H9 (cell line): ENCODE results near the gene REC114. TPM values are rescaled to one million over a fixed set of nuclear protein-coding genes. Genes with fewer than 3 reads are reported as not detected.

Source experiments
- DNase-seq: peaks from one replicate; pipeline ENCODE4 v3.0.0-alpha.2; 2017
- H2AFZ ChIP-seq: one replicate; pipeline ENCODE4 v1.6.1; 2013; ENCODE audit warnings: mild to moderate bottlenecking, low read length, control low read depth, moderate library complexity
- H2AK5ac ChIP-seq: 2 replicates; pipeline ENCODE4 v1.6.1; 2013; ENCODE audit warnings: low read length, control low read depth, mixed read lengths; ENCODE audit not compliant: insufficient read length
- H2BK120ac ChIP-seq: one replicate; pipeline ENCODE4 v1.6.1; 2013; ENCODE audit warnings: low read depth, mild to moderate bottlenecking, low read length, control low read depth, inconsistent platforms; ENCODE audit not compliant: poor library complexity, severe bottlenecking
- H2BK12ac ChIP-seq: 2 replicates; pipeline ENCODE4 v1.6.1; 2013; ENCODE audit warnings: low read length, control low read depth, mixed read lengths, low read depth; ENCODE audit not compliant: insufficient read length
- H2BK15ac ChIP-seq: 2 replicates; pipeline ENCODE4 v1.6.1; 2013; ENCODE audit warnings: low read depth, low read length, control low read depth
- H2BK20ac ChIP-seq: one replicate; pipeline ENCODE4 v1.6.1; 2013; ENCODE audit warnings: low read depth, mild to moderate bottlenecking, low read length, control low read depth, inconsistent platforms; ENCODE audit not compliant: poor library complexity, severe bottlenecking
- H2BK5ac ChIP-seq: 2 replicates; pipeline ENCODE4 v1.6.1; 2013; ENCODE audit warnings: low read length, control low read depth, mixed read lengths; ENCODE audit not compliant: insufficient read length
- H3K14ac ChIP-seq: 2 replicates; pipeline ENCODE4 v1.6.1; 2013; ENCODE audit warnings: low read length, control low read depth; ENCODE audit not compliant: insufficient read depth
- H3K18ac ChIP-seq: 2 replicates; pipeline ENCODE4 v1.6.1; 2013; ENCODE audit warnings: low read depth, mild to moderate bottlenecking, mixed read lengths, low read length, control low read depth; ENCODE audit not compliant: insufficient read length
- H3K23ac ChIP-seq: 2 replicates; pipeline ENCODE4 v1.6.1; 2013; ENCODE audit warnings: low read length, control low read depth, mixed read lengths, low read depth; ENCODE audit not compliant: insufficient read length
- H3K23me2 ChIP-seq: 2 replicates; pipeline ENCODE4 v1.6.1; 2013; ENCODE audit warnings: low read depth, mild to moderate bottlenecking, mixed read lengths, low read length, control low read depth; ENCODE audit not compliant: insufficient read length, poor library complexity, severe bottlenecking
- H3K27ac ChIP-seq: 2 replicates; pipeline ENCODE4 v1.5.1; 2013; ENCODE audit warnings: low read length, control low read depth, mixed read lengths, low read depth; ENCODE audit not compliant: insufficient read length
- H3K27me3 ChIP-seq: 2 replicates; pipeline ENCODE4 v1.6.1; 2013; ENCODE audit warnings: low read length, control low read depth, inconsistent platforms; ENCODE audit not compliant: insufficient read depth
- H3K4ac ChIP-seq: 2 replicates; pipeline ENCODE4 v1.6.1; 2013; ENCODE audit warnings: low read depth, mild to moderate bottlenecking, control low read depth, inconsistent platforms, low read length, moderate library complexity
- H3K4me1 ChIP-seq: 2 replicates; pipeline ENCODE4 v1.6.1; 2013; ENCODE audit warnings: low read length, control low read depth, inconsistent platforms; ENCODE audit not compliant: insufficient read depth
- H3K4me2 ChIP-seq: 2 replicates; pipeline ENCODE4 v1.6.1; 2013; ENCODE audit warnings: low read length, control low read depth, mixed read lengths; ENCODE audit not compliant: insufficient read length, insufficient read depth
- H3K56ac ChIP-seq: 2 replicates; pipeline ENCODE4 v1.6.1; 2013; ENCODE audit warnings: low read depth, mild to moderate bottlenecking, mixed read lengths, low read length, control low read depth; ENCODE audit not compliant: insufficient read length
- H3K79me1 ChIP-seq: 2 replicates; pipeline ENCODE4 v1.6.1; 2013; ENCODE audit warnings: low read depth, mild to moderate bottlenecking, moderate library complexity, low read length, control low read depth, inconsistent platforms; ENCODE audit not compliant: insufficient read depth, poor library complexity, severe bottlenecking
- H3K79me2 ChIP-seq: 2 replicates; pipeline ENCODE4 v1.6.1; 2013; ENCODE audit warnings: low read length, control low read depth, inconsistent platforms; ENCODE audit not compliant: insufficient read depth
- H3K9ac ChIP-seq: 2 replicates; pipeline ENCODE4 v1.6.1; 2013; ENCODE audit warnings: low read length, control low read depth, mixed read lengths; ENCODE audit not compliant: insufficient read length; ENCODE audit errors: extremely low read depth
- H3K9me3 ChIP-seq: one replicate; pipeline ENCODE4 v1.6.1; 2013; ENCODE audit warnings: low read depth, low read length, inconsistent platforms; ENCODE audit not compliant: control insufficient read depth
- H3T11ph ChIP-seq: one replicate; pipeline ENCODE4 v1.6.1; 2013; ENCODE audit warnings: mild to moderate bottlenecking, low read length, control low read depth, inconsistent platforms
- H4K20me1 ChIP-seq: one replicate; pipeline ENCODE4 v1.6.1; 2013; ENCODE audit not compliant: control insufficient read depth, insufficient read length, insufficient read depth
- H4K5ac ChIP-seq: 2 replicates; pipeline ENCODE4 v1.6.1; 2013; ENCODE audit warnings: low read depth, mild to moderate bottlenecking, mixed read lengths, low read length, control low read depth; ENCODE audit not compliant: insufficient read length
- H4K8ac ChIP-seq: replicated peaks from 2 replicates; pipeline ENCODE4 v1.6.1; 2013; ENCODE audit warnings: low read length, control low read depth, mixed read lengths, low read depth; ENCODE audit not compliant: insufficient read length
- H4K91ac ChIP-seq: 2 replicates; pipeline ENCODE4 v1.6.1; 2013; ENCODE audit warnings: low read depth, mild to moderate bottlenecking, moderate library complexity, mixed read lengths, low read length, control low read depth; ENCODE audit not compliant: insufficient read length
- H3K27ac Mint-ChIP-seq, 3 experiments: 2 replicates in 2 of 3; 3 replicates in 1 of 3; pipeline ENCODE4 v1.8.0; 2020 to 2021; ENCODE audit warnings: mixed read lengths in 3 of 3, mild to moderate bottlenecking in 1 of 3, moderate library complexity in 1 of 3
- H3K27me3 Mint-ChIP-seq: 2 replicates; pipeline ENCODE4 v1.8.0; 2021; ENCODE audit warnings: low read depth, mild to moderate bottlenecking, moderate library complexity, mixed read lengths
- H3K36me3 Mint-ChIP-seq, 3 experiments: 2 replicates in 2 of 3; 3 replicates in 1 of 3; pipeline ENCODE4 v1.8.0; 2020 to 2021; ENCODE audit warnings: low read depth in 3 of 3, mixed read lengths in 3 of 3; ENCODE audit not compliant: insufficient read depth in 1 of 3
- H3K4me1 Mint-ChIP-seq, 2 experiments: 2 replicates each; pipeline ENCODE4 v1.8.0; 2020; ENCODE audit warnings: mixed read lengths in 2 of 2
- H3K4me3 Mint-ChIP-seq, 2 experiments: 2 replicates in 1 of 2; 3 replicates in 1 of 2; pipeline ENCODE4 v1.8.0; 2020 to 2021; ENCODE audit warnings: mild to moderate bottlenecking in 2 of 2, mixed read lengths in 2 of 2, moderate library complexity in 1 of 2
- H3K9me3 Mint-ChIP-seq, 2 experiments: 2 replicates in 1 of 2; 3 replicates in 1 of 2; pipeline ENCODE4 v1.8.0; 2020; ENCODE audit warnings: mild to moderate bottlenecking in 2 of 2, mixed read lengths in 2 of 2, moderate library complexity in 1 of 2
- WGBS: extraction: QIAGEN DNeasy Blood & Tissue Kit; methylation state at CpG from one replicate; pipeline ENCODE4 v1.1.7; 2013; ENCODE audit warnings: missing lambda C conversion rate, low lambda C conversion rate, mixed read lengths; ENCODE audit not compliant: insufficient read length; ENCODE audit errors: extremely low coverage; 5-methylcytosine and 5-hydroxymethylcytosine counted together
- total RNA-seq: library from RNA; stranded (reverse); gene quantifications from 2 replicates; pipeline ENCODE4 v1.2.1, GENCODE V29; 2021
- TF ChIP-seq, protein P1 (sequence below): fragments of 200-600 bp; sonication (generic); conservative IDR thresholded peaks from 3 replicates; pipeline ENCODE4 v1.8.0; 2021; ENCODE audit warnings: antibody characterized with exemption, mild to moderate bottlenecking

Gene REC114
- total RNA-seq, 1 experiment from 2014 or later: not detected

DNA sequence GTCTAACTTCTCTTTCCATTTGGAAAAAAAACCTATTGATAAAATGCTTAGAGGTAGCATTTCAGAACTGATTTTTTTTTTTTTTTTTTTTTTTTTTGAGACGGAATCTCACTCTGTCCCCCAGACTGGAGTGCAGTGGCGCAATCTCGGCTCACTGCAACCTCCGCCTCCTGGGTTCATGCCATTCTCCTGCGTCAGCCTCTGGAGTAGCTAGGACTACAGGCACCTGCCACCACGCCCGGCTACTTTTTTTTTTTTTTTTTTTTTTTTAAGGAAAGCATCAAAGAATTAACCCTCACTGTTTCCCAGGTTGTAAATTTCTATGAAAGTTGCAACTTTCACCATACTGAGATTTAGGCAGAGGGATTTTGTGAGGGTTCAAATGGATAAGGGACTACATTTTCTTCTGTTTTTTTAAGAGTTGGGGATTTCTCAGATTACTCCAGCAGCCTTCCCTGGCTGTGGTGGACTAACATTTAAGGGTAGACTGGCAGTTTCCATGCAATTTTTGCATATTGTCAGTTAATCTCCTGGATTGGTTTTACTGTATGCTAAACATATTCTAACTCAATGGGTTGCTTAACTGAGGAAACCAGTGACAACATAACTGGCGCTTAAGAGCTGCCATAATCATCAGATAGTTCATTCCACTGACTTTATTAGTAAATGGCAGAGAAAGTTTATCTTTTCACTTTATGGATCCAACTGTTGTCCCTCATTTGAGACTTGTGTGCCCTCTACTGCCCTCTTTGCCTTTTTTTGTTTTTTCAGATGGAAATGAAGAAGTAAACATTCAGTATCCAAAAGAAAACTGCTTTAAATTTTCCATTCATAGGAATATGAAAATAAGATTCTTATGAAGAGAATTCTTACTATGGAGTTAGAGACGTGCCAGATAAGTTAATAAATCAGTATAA, 96.5 kb downstream of the REC114 start:
- no peaks in the 10 kb centered on the region for H3K27me3 Mint-ChIP-seq

More for the DNA sequence above, 96.5 kb downstream of the REC114 start:
- H3K27me3 ChIP-seq: no peaks in the 10 kb centered on the region
- no peak overlapping the region for H2BK5ac ChIP-seq
- no peaks in the 10 kb centered on the region for H3K9me3 ChIP-seq
- H3K79me2 ChIP-seq: no peaks in the 10 kb centered on the region
- no peak overlapping the region for H3K4ac ChIP-seq
- no peak overlapping the region for H3K18ac ChIP-seq
- no peak overlapping the region for H3K4me2 ChIP-seq
- no peak overlapping the region for H4K5ac ChIP-seq
- H3K23ac ChIP-seq: no peak overlapping the region
- no peak overlapping the region for H2BK12ac ChIP-seq
- Mint-ChIP-seq H3K9me3 (no peaks in the 10 kb centered on the region), H3K27ac (no peak overlapping the region), H3K4me1 (no peaks in the 10 kb centered on the region), H3K4me3 (no peak overlapping the region), H3K36me3 (no peaks in the 10 kb centered on the region)
- H2AFZ ChIP-seq: no peak overlapping the region
- H2BK20ac ChIP-seq: no peak overlapping the region
- DNase-seq: no peak
- H3K79me1 ChIP-seq: no peaks in the 10 kb centered on the region
- no peaks in the 10 kb centered on the region for H4K20me1 ChIP-seq
- no peak overlapping the region for H3T11ph ChIP-seq
- H3K9ac ChIP-seq: no peak overlapping the region
- no peaks in the 10 kb centered on the region for H3K23me2 ChIP-seq
- TF ChIP-seq, protein P1, sequence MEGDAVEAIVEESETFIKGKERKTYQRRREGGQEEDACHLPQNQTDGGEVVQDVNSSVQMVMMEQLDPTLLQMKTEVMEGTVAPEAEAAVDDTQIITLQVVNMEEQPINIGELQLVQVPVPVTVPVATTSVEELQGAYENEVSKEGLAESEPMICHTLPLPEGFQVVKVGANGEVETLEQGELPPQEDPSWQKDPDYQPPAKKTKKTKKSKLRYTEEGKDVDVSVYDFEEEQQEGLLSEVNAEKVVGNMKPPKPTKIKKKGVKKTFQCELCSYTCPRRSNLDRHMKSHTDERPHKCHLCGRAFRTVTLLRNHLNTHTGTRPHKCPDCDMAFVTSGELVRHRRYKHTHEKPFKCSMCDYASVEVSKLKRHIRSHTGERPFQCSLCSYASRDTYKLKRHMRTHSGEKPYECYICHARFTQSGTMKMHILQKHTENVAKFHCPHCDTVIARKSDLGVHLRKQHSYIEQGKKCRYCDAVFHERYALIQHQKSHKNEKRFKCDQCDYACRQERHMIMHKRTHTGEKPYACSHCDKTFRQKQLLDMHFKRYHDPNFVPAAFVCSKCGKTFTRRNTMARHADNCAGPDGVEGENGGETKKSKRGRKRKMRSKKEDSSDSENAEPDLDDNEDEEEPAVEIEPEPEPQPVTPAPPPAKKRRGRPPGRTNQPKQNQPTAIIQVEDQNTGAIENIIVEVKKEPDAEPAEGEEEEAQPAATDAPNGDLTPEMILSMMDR: no peak
- no peaks in the 10 kb centered on the region for H3K4me1 ChIP-seq
- no peak overlapping the region for H3K56ac ChIP-seq
- no peak overlapping the region for H2BK15ac ChIP-seq
- no peak overlapping the region for H3K14ac ChIP-seq
- no peak overlapping the region for H4K91ac ChIP-seq
- H4K8ac ChIP-seq: no peak overlapping the region
- H2BK120ac ChIP-seq: no peak overlapping the region
- no peak overlapping the region for H3K27ac ChIP-seq
- WGBS: no CpG with 5 or more reads among the region's 9 CpGs
- H2AK5ac ChIP-seq: no peak overlapping the region
